Left ventricle myocardium superior (tissue), 1 donor: ENCODE measurements around the gene HCN2. TPM values are rescaled to one million over a fixed set of nuclear protein-coding genes. Genes with fewer than 3 reads are reported as not detected.

ENCODE experiments used
- ATAC-seq: fragments of 200-7000 bp; cut with Tn5 transposase; one replicate; pipeline ENCODE4 v1.9.1; 2020; ENCODE audit warnings: mild to moderate bottlenecking, moderate library complexity
- DNase-seq: peaks from one replicate; pipeline ENCODE4 v3.0.0-alpha.2; 2020
- intact Hi-C: fragments of 100-400 bp; cut with micrococcal nuclease; formaldehyde crosslinking; loops from one replicate; pipeline ENCODE4 v1.11.0; 2022
- total RNA-seq: library from RNA; stranded (reverse); fragmentation: NEBNext Ultra II Directional; extraction: Animal tissue kit (Norgen Biotek cat#: 25700); gene quantifications from one replicate; pipeline ENCODE4 v1.2.1, GENCODE V29; 2021
- donor health status: DM: no; HTN: yes; CAD: no; lungs with severe emphysema.

The HCN2 gene
- total RNA-seq, 1 donor from 2014 or later = 14.3 TPM

- intact Hi-C loops = no loop called here
- ATAC-seq (no peak), DNase-seq (no peak)
Measured at GRCh38 chr19:570251-570686, 19.4 kb upstream of the HCN2 start.

GRCh38 chr19:570937-571565 is 18.6 kb upstream of the HCN2 start:
- intact Hi-C loops = no loop called here
- no peak for ATAC-seq
- peak; percentile 44 for DNase-seq

GRCh38 chr19:571566-571974 is 18.1 kb upstream of the HCN2 start:
- intact Hi-C loops = no loop called here
- DNase-seq (peak; percentile 28), ATAC-seq (no peak)

GRCh38 chr19:572140-572742 is 17.4 kb upstream of the HCN2 start, which contains the start of gene BSG:
TSS of gene BSG (plus strand) at chr19:572596. CDS start at chr19:572635, 39 bp downstream.
- ATAC-seq (peak; percentile 69), DNase-seq (peak; percentile 99)
- intact Hi-C loops = no loop called here

- DNase-seq = peak; percentile 67
- intact Hi-C loops = no loop called here
- no peak for ATAC-seq
Measured at GRCh38 chr19:572743-573518, 16.8 kb upstream of the HCN2 start.

- DNase-seq = no peak
- intact Hi-C loops = no loop called here
- ATAC-seq = no peak
Measured at GRCh38 chr19:573519-573825, 16.2 kb upstream of the HCN2 start.

- ATAC-seq (peak; percentile 60), DNase-seq (peak; percentile 85)
- intact Hi-C loops = no loop called here
Measured at GRCh38 chr19:574658-575526, 14.8 kb upstream of the HCN2 start.

DNA sequence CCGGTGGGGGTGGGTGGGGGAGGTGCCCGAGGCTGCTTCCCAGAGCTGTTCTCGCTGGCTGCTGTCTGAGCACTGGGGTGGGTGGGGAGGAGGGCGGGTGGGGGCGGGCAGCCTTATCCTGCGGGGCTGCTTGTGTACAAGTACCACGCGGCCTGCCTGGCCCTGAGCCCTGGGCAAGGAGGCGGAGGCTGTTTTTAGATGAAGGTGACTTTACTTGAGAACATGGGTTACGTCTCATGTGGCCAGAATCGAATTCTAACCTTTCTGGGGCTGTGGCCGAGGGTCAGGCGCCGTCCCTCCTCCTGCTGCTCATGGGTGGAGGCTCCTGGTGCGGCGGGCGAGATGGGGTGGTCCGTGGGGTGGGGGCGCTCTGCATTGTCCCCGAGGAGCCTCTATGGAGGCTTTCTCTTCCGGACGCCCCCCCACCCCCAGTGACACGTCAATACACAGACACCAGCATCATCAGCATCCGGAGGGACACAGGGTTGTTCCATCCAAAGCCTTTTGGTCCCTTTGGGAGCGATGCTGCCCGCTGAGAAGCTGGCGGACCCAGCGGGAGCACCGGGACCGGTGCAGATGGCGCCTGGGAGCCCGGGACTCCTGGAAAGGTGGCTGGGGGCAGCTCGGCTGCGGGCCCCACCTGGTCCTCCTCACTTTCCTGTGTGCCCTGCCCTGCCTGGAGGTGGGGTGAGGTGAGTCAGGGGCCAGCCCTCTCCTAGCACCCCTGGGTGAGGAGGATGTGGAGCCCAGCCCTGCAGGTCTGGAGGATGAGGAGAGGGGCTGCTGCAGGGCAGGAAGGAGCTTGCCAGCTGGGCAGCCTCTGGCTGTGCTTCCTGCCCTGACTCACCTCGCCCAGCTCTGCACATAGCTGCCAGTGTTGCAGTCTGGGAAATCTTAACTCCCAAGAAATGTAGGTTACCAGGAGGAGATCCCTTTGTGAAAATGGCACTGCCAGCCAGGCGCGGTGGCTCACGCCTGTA is 13.9 kb upstream of the HCN2 start:
- ATAC-seq = peak; percentile 61
- peak; percentile 91 for DNase-seq
- intact Hi-C loops = no loop called here

DNA sequence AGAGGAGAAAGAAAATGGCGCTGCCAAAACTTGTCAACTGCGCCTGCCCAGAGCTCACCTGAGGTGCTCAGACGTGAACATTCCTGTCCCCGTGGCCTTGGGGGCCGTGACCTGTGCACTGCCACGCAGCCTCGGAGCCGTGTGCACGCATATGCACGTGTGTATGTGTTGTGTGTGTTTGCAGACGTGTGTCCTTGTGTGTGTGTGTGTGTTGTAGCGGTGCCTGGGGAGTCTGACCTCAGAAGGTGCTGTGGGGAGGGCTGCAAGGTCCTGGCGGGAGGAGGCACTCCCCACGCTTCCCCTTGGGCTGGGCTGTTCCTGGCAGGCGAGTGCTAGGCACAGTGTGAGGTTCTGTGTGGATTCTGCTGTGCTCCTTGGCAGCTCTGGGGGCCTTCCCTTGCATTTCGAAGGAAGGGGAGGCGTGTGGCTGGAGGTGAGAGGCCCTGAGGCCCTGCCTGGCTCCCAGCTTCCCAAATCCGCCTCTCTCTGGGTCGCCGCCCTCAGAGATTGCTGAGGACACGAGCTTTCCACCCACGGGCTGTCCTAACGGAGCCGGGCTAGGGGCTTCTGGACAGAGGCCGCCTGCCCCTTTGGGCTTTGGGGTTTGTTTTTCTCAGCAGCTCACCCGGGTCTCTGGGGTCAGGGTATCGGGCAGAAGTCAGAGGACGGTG is 12.8 kb upstream of the HCN2 start:
- no peak for ATAC-seq
- no peak for DNase-seq
- intact Hi-C loops = no loop called here

DNA sequence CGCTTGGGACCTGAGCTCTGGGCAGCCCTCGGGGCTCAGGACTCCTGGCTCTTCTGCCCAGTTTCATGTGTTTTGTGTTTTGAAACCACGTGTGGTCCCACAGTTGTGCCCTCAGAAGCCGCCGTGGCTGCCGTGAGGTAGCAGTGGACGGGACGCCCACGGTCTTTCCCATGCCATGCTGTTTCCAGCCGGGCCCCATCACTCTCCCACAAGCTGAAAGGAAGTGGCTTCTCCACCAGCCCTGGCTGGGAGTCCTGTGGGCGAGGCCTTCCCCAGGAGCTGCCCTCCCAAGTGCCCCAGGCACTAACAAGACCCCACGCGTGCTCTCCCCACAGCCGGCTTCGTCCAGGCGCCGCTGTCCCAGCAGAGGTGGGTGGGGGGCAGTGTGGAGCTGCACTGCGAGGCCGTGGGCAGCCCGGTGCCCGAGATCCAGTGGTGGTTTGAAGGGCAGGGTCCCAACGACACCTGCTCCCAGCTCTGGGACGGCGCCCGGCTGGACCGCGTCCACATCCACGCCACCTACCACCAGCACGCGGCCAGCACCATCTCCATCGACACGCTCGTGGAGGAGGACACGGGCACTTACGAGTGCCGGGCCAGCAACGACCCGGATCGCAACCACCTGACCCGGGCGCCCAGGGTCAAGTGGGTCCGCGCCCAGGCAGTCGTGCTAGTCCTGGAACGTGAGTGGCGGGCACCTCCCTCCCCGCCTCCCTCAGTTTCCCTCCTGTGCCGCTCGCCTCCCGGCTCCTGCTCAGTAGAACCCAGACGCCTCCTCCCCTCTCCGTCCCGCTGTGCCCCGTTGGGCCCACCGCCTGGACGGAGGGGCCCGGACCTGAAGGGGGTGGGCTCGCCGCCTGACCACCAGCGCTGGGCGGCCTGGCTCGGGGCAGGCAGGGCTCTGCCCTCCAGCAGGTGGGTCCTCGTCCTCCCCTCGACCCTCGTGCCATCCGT is 12.0 kb upstream of the HCN2 start:
- ATAC-seq = no peak
- intact Hi-C loops = no loop called here
- no peak for DNase-seq

DNA sequence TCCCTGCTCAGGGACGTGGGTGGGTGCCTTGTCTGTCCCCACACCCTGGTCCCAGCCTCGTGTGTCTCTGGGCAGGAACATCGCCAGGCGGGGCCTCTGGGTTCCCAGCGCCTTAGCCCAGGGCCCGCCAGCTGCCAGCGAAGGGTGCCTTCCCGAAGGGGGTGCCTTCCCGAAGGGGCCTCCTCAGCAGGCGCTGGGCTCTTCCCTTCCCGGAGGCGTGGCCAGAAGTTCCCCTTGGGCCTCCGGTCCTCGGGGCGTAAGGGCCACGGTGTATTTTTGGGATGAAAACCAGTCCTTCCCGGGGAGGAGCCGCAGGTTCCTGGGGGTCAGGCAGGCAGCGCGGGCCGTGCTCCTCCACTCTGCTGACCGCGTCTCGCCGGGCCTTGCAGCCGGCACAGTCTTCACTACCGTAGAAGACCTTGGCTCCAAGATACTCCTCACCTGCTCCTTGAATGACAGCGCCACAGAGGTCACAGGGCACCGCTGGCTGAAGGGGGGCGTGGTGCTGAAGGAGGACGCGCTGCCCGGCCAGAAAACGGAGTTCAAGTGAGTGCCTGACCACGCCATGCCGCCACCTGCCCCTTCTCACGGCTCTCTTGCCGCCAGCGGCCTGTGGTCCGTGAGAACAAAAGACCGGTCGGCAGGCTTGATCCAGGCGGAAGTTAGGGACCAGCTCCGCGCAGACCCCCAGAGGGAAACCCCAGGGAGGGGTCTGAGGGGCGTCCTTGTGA is 10.4 kb upstream of the HCN2 start:
- no peak for ATAC-seq
- intact Hi-C loops = no loop called here
- DNase-seq = no peak

- intact Hi-C loops = no loop called here
- DNase-seq (no peak), ATAC-seq (no peak)
Measured at GRCh38 chr19:579842-580155, 9.9 kb upstream of the HCN2 start.

DNA sequence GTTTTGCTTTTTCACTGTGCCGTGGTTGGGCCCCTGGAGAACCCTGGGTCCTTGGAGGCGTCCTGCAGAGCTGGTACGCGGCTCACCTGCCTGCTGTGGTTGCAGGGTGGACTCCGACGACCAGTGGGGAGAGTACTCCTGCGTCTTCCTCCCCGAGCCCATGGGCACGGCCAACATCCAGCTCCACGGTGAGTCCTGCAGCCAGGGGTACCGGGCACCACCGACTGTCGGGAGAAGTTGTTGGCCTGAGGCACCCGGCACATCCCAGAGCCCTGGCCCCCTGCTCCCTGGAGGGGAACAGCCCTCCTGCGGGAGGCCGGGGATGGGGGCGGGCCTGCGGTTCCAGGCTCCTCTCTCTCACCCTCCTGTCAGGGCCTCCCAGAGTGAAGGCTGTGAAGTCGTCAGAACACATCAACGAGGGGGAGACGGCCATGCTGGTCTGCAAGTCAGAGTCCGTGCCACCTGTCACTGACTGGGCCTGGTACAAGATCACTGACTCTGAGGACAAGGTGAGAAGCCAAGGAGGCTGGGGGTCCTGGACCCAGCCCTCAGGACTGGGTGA is 9.3 kb upstream of the HCN2 start:
- ATAC-seq (no peak), DNase-seq (no peak)
- intact Hi-C loops = no loop called here

GRCh38 chr19:581399-582111 is 8.1 kb upstream of the HCN2 start:
- intact Hi-C loops = no loop called here
- ATAC-seq (no peak), DNase-seq (peak; percentile 67)

- ATAC-seq (no peak), DNase-seq (no peak)
- intact Hi-C loops = no loop called here
Measured at GRCh38 chr19:582497-583197, 7.0 kb upstream of the HCN2 start.
